ENCODE data around the gene RCAN2. TPM values are rescaled to one million over a fixed set of nuclear protein-coding genes. Genes with fewer than 3 reads are reported as not detected.

The RCAN2 gene
- total and polyA plus RNA-seq, 2 donors (not counting 3 experiments of a cell fraction or from before 2014, with no cell fraction given) = 0.07 to 0.33 TPM

- H3K4me2 ChIP-seq (ENCODE audit: insufficient read depth, low read length) = no peak overlapping the region
- peak; percentile 2 for DNase-seq (ENCODE audit: low read depth, low spot score)
- no TSS peak for BruUV-seq (replicated peaks)
Measured at GRCh38 chr6:46486181-46486580, 5.1 kb downstream of the RCAN2 start.

More at GRCh38 chr6:46486181-46486580, 5.1 kb downstream of the RCAN2 start:
- Histone ChIP-seq H2AFZ (ENCODE audit: low read depth, low read length) (no peak overlapping the region), H3K4me3 (replicated peaks in 1 of 3; ENCODE audit: insufficient read depth in 1 of 3, low read depth in 1 of 3, low read length in 3 of 3) (no peak overlapping the region), H4K20me1 (replicated peaks; ENCODE audit: control insufficient read depth, extremely low read depth, insufficient read depth, low read length) (no peaks in the 10 kb centered on the region), H3K9ac (replicated peaks; ENCODE audit: extremely low read depth, insufficient read depth, low read length) (no peak overlapping the region), H3K9me3 (replicated peaks; ENCODE audit: control insufficient read depth, insufficient read depth, low read length) (no peaks in the 10 kb centered on the region), H3K27ac (ENCODE audit: insufficient read depth, low read depth, low read length) (no peak overlapping the region), H3K4me1 (ENCODE audit: control insufficient read depth, extremely low read depth, insufficient read depth, low read length) (peaks cover 3% of the 10 kb centered on the region), H3K27me3 (ENCODE audit: control insufficient read depth in 2 of 2, insufficient read depth in 2 of 2, low read length in 2 of 2) (peaks cover 18 to 23% of the 10 kb centered on the region in 2 experiments), H3K36me3 (ENCODE audit: control insufficient read depth in 2 of 2, extremely low read depth in 1 of 2, insufficient read depth in 2 of 2, low read length in 2 of 2) (no peaks in the 10 kb centered on the region), H3K79me2 (ENCODE audit: control insufficient read depth, insufficient read depth, low read length) (no peaks in the 10 kb centered on the region), H3K9me1 (replicated peaks; ENCODE audit: control insufficient read depth, extremely low read depth, insufficient read depth, low read length) (no peaks in the 10 kb centered on the region)
- dilution Hi-C loops (cut with MboI; ENCODE audit: extremely low pct_ligation_motif_present, low sequenced_read_pairs) = no loop called here
- POLR2A ChIA-PET = no interaction called here
- no peak for FAIRE-seq
- TF ChIP-seq EZH2 (IDR thresholded peaks at IDR 0.05; ENCODE audit: borderline replicate concordance, low read depth, low read length, severe bottlenecking) (no peak), POLR2AphosphoS5 (IDR thresholded peaks at IDR 0.05; ENCODE audit: insufficient read depth, low read depth, low read length) (no peak), MYC (IDR thresholded peaks at IDR 0.05; ENCODE audit: low read depth, low read length) (no peak), GATA2 (IDR thresholded peaks at IDR 0.05; ENCODE audit: insufficient read depth, insufficient read length, low read depth, low read length) (no peak), CTCF (IDR thresholded peaks at IDR 0.05; ENCODE audit: extremely low read depth in 1 of 2, insufficient read depth in 1 of 2, low read depth in 1 of 2, low read length in 2 of 2) (no peak), JUN (IDR thresholded peaks at IDR 0.05; ENCODE audit: borderline replicate concordance, insufficient read depth, insufficient read length, low read depth) (no peak), FOS (IDR thresholded peaks at IDR 0.05; ENCODE audit: borderline replicate concordance, insufficient read depth, low read length) (no peak), MAX (IDR thresholded peaks at IDR 0.05; ENCODE audit: insufficient read depth, insufficient read length) (no peak)
- intact Hi-C loops (cut with micrococcal nuclease) = no loop called here
- CTCF ChIA-PET = no interaction called here
